ENCODE measurements around the gene FAM72C.
"Not testable (repeated sequence)": the region's sequence is repeated elsewhere in the genome, so short reads cannot be mapped to it uniquely, and the experiment has no call there.

Gene FAM72C

DNA sequence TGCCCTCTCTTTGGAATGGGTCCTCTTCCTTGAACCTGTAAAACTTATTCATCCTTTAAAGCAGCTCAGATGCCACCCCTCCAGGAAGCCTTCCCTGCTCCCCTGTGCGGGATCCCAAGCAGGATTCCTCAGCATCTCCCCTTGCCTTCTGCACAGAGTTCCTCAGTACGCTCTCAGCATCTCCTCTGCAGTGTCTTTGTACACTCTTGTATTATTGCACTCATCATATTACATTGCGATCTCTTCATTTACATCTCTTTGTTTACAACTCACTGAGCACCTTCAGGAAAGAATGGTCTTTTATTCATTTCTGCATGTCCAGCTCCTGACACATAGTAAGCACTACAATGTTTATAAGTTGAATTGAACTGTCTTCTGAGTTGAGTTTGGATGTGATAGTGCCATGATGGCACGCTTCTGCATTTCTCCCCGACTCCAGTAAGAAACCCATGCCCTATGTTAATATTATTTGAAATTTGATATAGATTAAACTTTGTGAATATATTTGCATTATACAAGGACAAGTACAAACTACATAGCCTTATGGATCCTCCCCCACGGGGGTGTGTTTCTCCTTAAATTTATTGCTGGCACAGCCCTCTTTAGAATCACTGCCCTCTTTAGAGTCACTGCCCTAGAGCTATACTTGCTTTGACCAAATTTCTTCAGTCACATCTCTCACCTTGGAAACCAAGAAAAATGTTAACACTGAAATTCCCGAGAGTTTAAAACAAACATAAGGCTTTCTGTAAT is 13.1 kb upstream of the FAM72C start:
- not testable (repeated sequence) for DNase-seq

DNA sequence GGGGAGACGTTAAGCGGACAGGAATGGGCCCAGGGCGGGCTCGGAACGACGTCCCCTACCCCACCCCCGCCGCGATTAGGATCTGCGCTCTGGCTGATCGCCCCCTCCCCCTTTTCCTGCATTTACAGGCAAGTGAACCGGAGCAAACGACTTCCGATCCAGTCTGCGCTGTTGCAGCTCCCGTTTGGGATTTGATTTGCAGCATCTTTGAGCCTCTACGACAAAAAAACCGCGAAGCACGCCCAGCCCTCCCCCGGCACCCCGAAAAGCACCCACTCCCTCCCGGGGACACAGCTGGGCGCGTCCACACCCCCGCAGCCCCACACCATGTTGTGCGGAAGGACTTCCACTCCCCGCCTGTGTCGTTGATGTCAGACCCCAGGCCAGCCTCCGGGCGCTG is 2.6 kb upstream of the FAM72C start:
- not testable (repeated sequence) for DNase-seq

DNA sequence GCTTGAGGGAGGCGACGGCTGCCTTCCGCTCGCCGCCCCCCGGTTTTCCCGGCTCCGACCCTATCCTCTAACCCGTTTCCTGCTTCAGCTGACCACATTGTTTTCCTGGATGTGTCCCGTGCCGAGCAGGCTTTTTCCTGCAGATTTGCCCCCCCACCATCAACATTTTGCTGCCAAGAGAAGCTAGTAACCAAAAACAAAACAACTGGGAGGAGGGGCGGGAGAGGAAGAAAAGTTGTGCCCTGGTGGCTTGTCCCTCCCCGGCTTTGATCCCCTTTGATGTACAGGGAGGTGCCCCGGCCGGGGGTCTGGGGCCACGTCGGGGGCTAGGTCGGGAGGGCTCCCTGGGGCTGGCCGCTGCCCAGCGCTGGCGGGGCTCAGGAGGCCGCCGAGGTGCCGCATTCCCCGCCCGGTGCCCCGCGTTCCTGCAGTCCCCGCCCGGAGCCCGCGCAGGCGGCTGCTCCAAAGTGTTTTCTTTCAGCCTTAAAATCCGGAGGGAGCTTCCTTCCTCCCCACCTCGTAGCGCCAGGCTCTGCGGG is 2.2 kb upstream of the FAM72C start:
- not testable (repeated sequence) for DNase-seq

DNA sequence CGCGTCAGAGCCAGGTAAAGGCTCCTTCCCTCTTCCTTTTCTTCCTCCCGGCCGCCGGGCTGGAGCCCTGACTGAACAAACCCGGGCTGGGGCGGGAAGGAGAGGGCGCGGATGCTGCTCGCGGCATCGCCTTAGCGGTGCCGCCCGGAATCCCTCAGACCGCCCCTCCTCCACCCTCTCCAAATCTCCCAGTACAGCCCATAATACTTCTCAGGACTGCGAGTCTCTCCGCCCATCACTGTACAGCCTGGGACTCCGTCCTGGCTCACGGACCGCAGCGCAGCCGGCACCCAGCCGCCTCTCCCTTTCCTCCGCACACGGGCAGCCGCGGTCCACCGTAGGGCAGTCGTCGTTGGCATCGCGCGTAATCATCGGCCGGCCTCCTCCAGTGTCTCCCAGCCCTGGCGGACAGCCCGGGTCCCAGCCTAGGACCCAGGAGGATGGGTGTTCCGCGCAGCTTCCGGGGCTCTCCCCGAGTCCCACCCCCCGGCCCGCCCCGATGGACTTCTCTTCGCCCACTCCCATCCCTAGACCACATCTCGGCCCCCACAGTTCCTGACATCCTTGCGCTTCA is 1.1 kb upstream of the FAM72C start:
- not testable (repeated sequence) for DNase-seq

DNA sequence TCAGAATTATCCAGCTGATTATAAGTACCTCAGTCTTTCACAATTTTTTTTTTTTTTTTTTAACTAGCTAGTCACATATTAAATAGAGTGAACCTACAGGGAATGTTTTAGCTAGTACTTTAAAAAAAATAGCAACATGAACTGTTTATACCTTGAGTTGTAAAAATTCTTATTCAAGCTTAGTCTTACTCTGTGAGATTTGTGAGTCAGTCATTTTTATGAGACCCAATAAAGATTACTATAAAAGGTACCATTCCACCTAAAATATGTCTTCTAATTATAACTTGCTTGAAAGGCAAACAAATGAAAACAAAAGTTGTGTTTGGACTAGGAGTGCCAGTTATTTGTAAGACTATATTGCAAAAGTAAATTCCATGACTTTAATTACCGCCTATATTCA is 5.9 kb downstream of the FAM72C start:
- not testable (repeated sequence) for DNase-seq

DNA sequence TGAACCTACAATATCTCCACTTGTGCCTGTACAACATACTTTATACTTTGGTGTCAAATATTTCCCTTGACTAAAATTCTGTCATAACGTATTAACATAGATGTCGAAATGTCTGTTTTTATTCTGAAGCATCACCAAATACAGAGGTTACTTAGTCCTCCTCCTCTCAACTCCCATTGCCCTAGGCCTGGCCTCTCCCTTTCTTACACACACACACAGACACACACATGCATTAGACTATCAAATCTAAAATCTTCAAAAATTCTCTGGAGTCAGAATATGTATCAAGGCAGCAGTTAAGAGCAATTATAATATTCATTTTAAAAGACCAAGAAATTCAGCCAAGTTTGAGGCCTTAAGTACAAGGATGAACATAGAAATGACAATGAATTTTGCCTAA is 7.5 kb downstream of the FAM72C start:
- DNase-seq = not testable (repeated sequence)

DNA sequence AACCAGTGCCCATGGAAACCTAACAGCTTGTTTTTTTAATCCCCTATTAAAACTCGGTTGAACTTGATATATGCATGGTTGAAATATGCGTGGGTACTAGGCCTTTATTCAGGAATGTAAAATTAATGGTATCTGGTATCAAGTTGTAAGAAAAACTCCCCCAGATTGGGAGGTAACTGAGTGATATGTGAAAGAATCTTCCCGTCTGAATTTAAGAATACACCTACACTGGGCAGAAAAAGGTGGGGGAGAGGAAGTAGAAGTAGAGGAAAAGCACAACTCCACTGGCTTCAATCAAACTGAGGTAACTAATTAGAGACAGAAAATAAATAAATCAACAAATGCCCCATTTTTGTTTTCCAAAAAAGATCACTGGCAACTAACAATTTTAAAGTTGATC is 15.9 kb downstream of the FAM72C start:
- DNase-seq = not testable (repeated sequence)

DNA sequence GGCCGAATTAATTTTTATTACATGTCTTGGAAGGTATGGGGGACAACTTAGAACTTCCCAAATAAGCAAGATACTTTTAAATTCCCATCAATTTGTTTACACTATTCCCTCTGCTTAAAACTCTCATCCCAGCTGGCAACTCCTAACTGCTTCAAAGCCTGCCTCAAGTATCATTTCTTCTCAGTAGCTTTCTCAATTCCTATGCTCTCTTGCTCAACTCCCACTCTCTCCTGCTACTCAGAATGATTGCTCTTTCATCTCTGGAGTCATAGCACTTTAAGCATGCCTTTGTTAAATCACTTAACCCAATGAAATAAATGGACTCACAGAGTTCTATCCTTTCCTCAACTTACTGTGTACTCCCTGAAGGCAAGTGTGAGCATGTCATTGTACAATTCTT is 18.9 kb downstream of the FAM72C start:
- DNase-seq = not testable (repeated sequence)

DNA sequence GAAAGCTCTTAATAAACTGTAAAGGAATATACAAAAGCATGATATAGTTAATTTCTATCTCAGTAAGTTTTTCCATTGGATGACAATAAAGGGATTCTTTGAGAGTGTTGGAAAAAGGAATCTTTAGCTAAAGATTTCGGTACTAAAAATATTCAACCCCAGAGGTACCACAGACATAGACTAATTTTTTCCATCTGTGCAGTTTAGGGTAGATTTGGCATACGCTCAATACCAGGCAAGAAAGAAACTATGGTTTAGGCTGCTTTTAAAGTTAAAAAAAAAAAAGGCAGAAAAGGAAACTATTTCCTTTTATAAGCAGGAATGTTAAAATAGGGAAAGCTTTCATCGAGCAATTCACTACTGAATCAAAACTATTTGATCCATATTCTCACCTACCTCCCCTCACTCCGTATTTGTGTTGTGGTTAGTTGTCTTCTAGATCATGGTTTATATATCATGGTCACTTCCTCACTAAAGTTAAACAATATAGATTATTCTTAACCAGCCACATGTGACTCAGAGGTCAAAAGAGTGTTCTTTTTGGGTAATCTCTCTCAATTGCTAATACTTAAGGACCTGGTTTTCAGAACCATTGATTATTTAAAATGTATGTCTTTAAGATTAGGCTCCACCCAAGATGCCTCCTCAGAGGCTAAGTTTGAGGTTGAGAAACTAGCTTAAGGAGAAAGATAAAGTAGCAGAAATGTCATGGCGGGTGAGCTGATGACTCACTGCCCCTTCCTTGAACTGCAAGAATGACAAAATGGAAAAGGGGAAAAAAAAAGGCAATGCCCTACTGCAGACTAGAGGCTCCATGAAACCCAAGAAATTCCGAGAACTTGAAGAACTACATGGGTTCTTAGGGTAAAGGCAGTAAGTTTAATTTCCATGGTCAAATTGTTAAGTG is 20.0 kb downstream of the FAM72C start:
- DNase-seq = not testable (repeated sequence)

DNA sequence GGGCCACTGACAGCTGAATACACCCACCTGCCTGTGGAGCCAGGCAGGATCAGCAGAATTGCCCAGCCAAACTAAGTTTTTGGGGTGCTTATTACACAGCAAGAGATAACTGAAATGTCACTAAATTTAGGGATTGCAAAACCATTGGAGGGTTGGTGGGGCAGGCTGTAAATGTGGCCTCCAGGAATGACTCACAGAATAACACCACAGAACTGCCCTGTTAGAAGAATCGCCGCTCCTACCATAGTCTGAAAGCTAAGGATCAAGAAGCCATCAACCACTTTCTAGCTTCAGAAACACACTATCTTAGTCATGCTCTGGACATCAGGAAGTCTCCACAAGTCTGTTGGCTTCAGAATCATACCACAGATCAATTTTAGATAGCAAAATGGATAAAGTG is 24.0 kb downstream of the FAM72C start:
- not testable (repeated sequence) for DNase-seq

DNA sequence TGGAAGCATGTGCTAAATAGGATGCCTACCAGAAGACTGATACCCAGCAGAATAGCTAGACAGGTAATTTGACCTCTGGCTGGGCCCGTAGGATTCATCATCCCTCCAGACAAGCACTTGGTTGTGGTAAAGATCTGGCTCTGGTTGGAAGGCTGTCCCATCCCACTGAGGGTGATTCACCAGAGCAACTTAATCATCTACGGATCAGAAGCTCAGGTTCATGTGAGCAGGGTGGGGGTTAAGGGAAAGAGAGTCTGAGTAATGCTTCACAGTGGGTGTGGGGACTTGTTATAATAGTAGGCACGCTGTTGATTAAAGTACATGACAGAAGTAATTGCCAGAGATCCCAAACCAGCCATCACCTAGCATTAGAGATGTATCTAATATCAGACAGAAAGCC is 26.5 kb downstream of the FAM72C start:
- not testable (repeated sequence) for DNase-seq

DNA sequence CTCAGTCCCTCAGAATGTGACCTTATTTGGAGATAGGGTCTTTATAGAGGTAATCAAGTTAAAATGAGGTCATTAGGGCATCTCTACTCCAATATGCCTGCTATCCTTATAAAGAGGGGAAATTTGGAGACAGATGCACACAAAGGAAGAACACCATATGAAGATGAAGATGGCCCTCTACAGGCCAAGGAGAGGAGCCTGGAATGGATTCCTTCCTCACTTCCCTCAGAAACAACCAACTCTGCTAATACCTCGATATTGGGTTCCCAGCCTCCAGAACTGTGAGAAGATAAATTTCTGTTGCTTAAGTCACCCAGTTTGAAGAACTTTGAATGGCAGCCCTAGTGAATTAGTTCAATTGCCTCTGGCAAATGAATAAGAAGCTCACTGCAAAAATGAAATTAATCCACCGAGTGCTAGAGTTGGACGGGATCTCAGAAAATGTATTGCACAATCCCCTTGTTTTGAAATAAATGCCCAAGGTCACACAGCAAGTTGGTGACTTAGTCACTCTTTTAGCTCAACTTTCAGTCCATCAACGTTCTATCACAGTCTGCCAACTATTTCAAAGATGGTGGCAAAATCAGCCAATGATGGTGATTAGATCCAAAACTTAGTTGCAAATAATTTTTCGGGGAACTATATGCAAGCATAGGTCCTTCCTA is 27.1 kb downstream of the FAM72C start:
- not testable (repeated sequence) for DNase-seq

DNA sequence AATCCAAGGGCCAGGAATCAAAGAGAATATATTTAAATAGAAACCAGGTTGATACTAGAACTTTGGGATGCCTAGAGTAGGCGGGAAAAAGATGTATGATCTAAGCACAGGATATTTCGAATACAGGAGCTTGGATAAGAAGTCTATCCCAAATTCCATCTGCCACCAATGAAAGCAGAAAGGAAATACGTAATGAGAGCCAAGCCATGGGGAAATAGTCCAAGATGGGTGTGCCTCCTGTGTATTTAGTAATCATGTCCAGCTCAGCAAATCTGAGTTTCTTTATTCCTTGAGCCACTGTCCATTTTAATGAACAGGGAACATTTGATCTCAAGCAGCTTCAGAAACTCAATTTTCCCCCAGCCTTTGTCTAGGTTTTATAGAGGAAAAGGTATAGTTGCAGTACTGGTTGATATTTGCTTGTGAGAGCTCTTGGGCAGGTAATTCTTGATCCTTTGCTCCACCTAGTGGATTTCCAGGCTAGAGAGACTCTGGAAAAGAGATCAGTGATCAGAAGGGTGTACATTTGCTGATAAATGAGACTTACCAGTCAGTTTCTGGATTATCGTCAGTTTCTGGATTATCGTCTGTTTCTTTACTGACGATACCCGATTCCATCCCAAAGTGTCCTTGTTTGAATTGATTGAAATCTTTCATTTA is 28.3 kb downstream of the FAM72C start:
- DNase-seq = not testable (repeated sequence)

DNA sequence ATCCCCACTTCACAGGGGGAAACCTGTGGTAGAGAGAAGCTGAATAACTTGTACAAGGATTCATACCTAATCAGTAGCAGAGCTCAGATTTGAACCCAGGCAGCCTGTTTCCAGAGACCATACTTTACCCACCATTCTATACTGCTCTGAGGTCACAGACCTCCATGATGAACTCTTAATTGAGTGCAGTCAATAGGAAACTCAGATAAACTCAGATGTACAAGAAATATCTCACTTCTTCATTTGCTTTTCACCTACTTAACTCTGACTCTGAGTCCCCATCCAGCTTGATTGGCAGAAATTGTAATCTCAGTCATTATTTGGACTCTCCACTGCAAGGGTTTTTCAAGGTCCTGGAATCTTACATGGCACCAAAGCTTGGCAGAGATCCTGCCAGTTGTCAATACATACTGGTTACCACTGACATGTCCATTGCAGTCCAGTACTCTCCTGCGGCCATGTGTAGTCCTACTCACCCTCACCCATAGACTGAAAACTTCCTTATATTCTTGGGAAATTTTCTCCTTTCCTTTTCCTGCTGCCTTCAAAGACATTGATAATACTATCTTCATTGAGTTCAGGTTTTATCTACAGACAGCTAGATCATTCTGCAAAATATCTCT is 29.4 kb downstream of the FAM72C start:
- DNase-seq = not testable (repeated sequence)

DNA sequence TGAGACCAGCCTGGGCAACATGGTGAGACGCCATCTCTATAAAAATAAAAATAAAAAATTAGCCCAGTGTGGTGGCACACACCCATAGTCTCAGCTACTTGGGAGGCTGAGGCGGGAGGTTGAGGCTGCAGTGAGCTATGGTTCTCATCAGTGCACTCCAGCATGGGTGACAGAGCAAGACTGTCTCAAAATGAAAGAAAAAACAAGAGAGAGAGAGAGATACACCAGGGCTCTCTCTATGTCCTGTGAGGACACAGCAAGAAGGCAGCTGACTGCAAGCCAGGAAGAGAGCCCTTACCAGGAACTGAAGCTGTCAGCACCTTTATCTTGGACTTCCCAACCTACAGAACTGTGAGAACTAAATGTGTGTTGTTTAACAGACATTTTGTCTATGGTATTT is 32.1 kb downstream of the FAM72C start:
- DNase-seq = not testable (repeated sequence)

DNA sequence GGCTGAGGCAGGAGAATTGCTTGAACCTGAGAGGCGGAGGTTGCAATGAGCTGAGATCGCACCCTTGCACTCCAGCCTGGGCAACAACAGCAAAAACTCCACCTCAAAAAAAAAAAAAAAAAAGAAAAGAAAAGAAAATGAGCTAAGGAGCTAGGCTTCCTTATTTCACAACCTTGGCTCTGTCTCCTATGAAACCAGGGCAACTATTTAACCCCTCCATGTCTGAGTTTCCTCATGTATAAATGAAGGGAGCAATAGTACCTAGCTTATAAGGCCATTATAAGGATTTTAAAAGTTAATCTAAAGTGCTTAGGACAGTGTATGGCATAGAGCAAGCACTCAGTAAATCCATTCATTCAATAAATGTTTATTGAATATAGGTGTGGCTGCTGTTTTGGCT is 32.9 kb downstream of the FAM72C start:
- DNase-seq = not testable (repeated sequence)

DNA sequence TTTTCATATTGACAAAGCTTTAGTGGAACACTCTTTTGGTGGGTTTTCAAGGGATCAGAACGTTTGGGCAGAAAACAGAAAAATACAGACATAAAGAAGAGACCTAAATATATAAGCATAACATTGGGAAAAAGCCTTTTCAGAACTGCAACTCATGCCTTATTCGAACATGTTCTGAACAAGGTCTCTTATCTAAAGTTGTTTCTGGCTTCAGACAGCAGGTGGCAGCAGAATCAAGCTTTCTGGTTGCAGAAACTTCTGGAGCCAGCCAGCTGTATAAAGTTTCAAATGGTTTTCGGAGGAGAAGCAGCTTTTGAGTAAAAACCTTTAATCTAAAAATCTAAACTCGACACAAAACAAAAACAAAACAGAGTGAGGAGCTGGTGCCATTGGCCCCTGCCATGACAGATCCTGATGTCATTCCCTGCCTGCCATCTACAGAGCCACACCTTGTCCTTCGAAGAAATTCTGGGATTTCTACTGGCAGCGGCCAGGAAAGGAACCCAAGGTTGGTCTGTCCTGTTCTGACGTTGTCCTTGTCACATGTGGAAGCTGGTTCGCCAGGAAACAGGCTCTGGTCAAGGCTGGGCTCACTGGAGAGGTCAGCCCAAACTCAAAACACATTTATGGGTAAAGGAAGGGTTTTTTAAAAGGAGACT is 35.2 kb downstream of the FAM72C start:
- not testable (repeated sequence) for DNase-seq

DNA sequence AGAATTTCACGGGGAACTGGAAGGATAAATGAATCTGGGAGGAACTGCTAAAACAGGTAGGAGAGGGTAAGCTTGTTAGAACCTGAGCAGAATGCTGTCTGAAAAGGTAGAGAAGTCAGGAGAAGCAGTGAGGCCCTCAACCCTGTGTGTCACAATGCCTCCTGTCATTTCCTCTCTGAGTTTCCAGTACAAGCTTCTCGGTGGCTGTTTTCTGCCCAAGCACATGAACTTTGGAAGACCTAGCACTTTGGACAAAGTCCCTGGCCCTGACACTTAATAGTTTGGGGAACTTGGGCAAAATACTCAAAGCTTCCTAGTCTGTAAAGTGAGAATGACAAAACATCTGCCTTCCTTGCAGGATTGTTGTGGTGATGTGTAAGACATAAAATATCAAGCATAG is 52.7 kb downstream of the FAM72C start:
- not testable (repeated sequence) for DNase-seq

DNA sequence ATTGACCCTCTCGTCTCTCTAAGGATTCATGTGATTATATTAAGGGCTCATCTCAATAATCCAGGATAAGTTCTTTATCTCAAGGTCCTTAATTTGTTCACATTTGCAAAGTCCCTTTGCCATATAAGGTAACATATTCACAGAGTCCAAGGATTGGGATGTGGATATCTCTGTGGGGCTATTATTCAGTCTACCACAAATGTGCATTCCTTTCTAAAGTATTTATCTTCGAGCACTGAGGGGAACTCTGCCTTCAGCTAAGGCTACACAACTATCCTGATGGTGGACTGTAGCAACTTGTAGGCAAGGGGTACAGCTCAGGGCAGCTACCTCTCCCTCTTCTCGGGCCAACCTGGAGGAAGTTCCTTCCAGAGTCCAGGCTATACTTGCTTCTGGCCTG is 53.2 kb downstream of the FAM72C start:
- DNase-seq = not testable (repeated sequence)

DNA sequence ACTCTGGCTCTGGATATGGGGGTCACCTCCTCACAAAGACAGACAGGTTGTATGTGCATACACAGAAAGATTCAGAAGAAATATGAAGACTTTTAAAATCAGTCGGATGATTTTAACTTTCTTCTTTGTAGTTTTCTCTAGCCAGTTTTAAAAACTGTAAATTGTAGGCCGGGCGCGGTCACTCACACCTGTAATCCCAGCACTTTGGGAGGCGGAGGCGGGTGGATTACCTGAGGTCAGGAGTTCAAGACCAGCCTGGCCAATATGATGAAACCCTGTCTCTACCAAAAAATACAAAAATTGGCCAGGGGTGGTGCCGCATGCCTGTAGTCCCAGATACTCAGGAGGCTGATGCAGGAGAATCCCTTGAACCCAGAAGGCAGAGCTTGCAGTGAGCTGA is 58.1 kb downstream of the FAM72C start:
- DNase-seq = not testable (repeated sequence)
